Measurements from ENCODE around the gene IFNAR1. TPM values are rescaled to one million over a fixed set of nuclear protein-coding genes. Genes with fewer than 3 reads are reported as not detected.

Gene IFNAR1
- total RNA-seq, 6 experiments from 2014 or later: 42.0 to 49.7 (median 43.6) TPM

GRCh38 chr21:33300701-33301631, 23.8 kb upstream of the IFNAR1 start:
- Mint-ChIP-seq H3K27me3 (ENCODE audit: insufficient read depth) (peaks cover 7% of the 10 kb centered on the region), H3K27ac (peak overlapping the region; percentile 10), H3K4me3 (no peak overlapping the region), H3K9me3 (no peaks in the 10 kb centered on the region), H3K36me3 (ENCODE audit: low read depth) (no peaks in the 10 kb centered on the region), H3K4me1 (ENCODE audit: low read depth) (peaks cover 20% of the 10 kb centered on the region)
- DNase-seq: no peak
- TF ChIP-seq, protein P1, sequence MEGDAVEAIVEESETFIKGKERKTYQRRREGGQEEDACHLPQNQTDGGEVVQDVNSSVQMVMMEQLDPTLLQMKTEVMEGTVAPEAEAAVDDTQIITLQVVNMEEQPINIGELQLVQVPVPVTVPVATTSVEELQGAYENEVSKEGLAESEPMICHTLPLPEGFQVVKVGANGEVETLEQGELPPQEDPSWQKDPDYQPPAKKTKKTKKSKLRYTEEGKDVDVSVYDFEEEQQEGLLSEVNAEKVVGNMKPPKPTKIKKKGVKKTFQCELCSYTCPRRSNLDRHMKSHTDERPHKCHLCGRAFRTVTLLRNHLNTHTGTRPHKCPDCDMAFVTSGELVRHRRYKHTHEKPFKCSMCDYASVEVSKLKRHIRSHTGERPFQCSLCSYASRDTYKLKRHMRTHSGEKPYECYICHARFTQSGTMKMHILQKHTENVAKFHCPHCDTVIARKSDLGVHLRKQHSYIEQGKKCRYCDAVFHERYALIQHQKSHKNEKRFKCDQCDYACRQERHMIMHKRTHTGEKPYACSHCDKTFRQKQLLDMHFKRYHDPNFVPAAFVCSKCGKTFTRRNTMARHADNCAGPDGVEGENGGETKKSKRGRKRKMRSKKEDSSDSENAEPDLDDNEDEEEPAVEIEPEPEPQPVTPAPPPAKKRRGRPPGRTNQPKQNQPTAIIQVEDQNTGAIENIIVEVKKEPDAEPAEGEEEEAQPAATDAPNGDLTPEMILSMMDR (IDR thresholded peaks at IDR 0.05): no peak

DNA sequence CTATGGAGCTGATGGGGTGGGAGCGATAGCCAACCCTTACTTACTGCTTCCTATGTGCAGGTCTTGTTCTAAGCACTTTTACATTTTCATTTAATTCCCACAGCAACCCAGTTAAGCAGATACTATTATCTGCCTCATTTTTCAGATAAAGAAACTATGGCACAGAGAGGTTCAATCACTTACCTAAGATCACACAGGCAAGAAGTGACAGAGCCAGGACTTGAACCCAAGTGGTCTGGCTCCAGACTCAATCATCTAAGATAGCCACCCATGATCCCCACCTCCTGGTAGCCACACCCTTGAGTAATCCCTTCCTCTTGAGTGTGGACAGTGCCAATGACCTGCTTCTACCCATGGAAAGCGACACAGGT, 23.2 kb upstream of the IFNAR1 start:
- TF ChIP-seq, protein P1 (IDR thresholded peaks at IDR 0.05): no peak
- Mint-ChIP-seq H3K4me3 (no peak overlapping the region), H3K27ac (no peak overlapping the region), H3K9me3 (no peaks in the 10 kb centered on the region), H3K4me1 (ENCODE audit: low read depth) (peaks cover 20% of the 10 kb centered on the region), H3K27me3 (ENCODE audit: insufficient read depth) (peaks cover 8% of the 10 kb centered on the region), H3K36me3 (ENCODE audit: low read depth) (no peaks in the 10 kb centered on the region)
- DNase-seq: no peak

GRCh38 chr21:33302055-33302454, 22.7 kb upstream of the IFNAR1 start:
- H3K36me3 Mint-ChIP-seq (ENCODE audit: low read depth): no peaks in the 10 kb centered on the region
- peaks cover 20% of the 10 kb centered on the region for H3K4me1 Mint-ChIP-seq (ENCODE audit: low read depth)
- no peak overlapping the region for H3K4me3 Mint-ChIP-seq
- peaks cover 8% of the 10 kb centered on the region for H3K27me3 Mint-ChIP-seq (ENCODE audit: insufficient read depth)
- H3K27ac Mint-ChIP-seq: no peak overlapping the region
- no peak for DNase-seq
- H3K9me3 Mint-ChIP-seq: no peaks in the 10 kb centered on the region
- TF ChIP-seq, protein P1 (IDR thresholded peaks at IDR 0.05): no peak

DNA sequence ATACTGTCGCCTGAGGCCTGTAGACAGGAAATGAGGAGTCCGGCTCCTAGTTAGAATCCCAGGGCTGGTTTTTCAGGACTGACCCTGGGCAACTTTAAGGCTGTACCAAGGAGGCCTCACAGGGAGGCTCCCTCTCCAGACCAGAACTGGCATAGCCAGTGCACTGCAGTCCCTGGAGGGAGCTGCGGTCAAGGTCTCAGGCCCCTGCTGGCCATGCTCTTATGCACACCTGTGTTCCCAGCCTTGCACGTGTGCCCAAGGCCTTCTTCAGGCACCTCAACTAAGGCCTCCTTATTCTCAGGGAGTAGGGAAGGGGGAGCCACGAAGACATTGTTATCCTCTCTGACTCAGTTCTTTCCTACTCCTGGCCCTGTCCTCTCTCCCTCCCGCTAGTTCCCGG, 22.0 kb upstream of the IFNAR1 start:
- Mint-ChIP-seq H3K27ac (no peak overlapping the region), H3K4me1 (ENCODE audit: low read depth) (peaks cover 20% of the 10 kb centered on the region), H3K9me3 (no peaks in the 10 kb centered on the region), H3K4me3 (no peak overlapping the region), H3K36me3 (ENCODE audit: low read depth) (no peaks in the 10 kb centered on the region), H3K27me3 (ENCODE audit: insufficient read depth) (peaks cover 8% of the 10 kb centered on the region)
- TF ChIP-seq, protein P1 (IDR thresholded peaks at IDR 0.05): no peak
- DNase-seq: no peak

DNA sequence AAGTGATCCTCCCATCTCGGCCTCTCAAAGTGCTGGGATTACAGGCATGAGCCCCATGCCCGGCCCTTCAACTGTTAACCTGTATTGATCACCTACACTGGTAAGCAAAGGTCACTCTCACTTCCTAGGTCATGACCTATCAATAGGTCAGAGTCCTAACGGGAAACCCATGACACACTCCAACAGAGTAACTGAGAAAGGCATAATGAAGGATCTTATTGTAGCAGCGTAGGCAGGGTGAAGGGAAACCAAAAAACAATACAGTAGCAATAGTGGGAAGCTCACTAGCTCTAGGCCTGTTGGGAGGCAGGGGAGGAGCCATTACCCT, 19.5 kb upstream of the IFNAR1 start:
- H3K4me1 Mint-ChIP-seq (ENCODE audit: low read depth): peaks cover 12% of the 10 kb centered on the region
- H3K9me3 Mint-ChIP-seq: peaks cover 6% of the 10 kb centered on the region; the same call in 1 of the 2 replicates
- DNase-seq: no peak
- TF ChIP-seq, protein P1 (IDR thresholded peaks at IDR 0.05): no peak
- no peaks in the 10 kb centered on the region for H3K36me3 Mint-ChIP-seq (ENCODE audit: low read depth)
- H3K27me3 Mint-ChIP-seq (ENCODE audit: insufficient read depth): peaks cover 7% of the 10 kb centered on the region
- no peak overlapping the region for H3K4me3 Mint-ChIP-seq
- H3K27ac Mint-ChIP-seq: no peak overlapping the region

All from HFFc6 (cell line).